GM12875 (cell line): ENCODE results near the gene CAPRIN1.

Experiments used
- H3K4me3 ChIP-seq: one replicate; pipeline ENCODE4 v1.5.1; 2011; ENCODE audit warnings: low read depth, low read length, control low read depth
- TF ChIP-seq, protein P1 (sequence below): IDR thresholded peaks from 2 replicates; pipeline ENCODE4 v1.5.1; 2011; ENCODE audit warnings: low read depth, mild to moderate bottlenecking, control low read depth, inconsistent platforms, low read length, moderate library complexity, borderline replicate concordance; ENCODE audit not compliant: insufficient read depth

The CAPRIN1 gene

DNA sequence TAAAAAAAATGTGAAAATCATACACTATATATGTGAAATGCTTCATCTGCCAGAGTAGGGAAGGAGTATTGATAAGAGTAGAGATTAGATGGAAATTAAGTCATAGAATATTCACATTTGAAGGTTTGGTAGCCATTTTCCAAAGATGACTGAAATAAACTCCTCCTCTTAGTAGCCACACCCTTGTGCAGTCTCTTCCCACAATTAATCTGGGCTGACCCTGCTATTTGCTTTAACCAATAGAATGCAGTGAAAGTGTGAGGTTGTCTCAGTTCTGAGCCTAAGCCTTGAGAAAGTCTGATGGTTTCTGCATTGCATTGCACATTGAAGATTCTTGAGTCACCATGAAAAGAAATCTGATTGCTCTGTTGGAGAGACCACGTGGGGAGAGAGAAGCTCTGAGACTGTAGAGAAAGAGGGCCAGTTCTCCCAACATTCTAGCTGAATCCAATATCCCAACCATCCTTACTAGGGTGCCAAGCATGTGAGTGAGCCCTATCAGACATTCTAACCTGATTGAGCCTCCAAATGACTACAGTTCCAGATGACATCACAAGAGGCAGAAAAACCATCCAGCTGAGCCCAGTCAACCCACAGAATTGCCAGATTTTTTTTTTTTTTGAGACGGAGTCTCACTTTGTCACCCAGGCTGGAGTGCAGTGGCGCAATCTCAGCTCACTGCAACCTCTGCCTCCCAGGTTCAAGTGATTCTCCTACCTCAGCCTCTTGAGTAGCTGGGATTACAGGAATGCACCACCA, 29.4 kb upstream of the CAPRIN1 start:
- TF ChIP-seq, protein P1, sequence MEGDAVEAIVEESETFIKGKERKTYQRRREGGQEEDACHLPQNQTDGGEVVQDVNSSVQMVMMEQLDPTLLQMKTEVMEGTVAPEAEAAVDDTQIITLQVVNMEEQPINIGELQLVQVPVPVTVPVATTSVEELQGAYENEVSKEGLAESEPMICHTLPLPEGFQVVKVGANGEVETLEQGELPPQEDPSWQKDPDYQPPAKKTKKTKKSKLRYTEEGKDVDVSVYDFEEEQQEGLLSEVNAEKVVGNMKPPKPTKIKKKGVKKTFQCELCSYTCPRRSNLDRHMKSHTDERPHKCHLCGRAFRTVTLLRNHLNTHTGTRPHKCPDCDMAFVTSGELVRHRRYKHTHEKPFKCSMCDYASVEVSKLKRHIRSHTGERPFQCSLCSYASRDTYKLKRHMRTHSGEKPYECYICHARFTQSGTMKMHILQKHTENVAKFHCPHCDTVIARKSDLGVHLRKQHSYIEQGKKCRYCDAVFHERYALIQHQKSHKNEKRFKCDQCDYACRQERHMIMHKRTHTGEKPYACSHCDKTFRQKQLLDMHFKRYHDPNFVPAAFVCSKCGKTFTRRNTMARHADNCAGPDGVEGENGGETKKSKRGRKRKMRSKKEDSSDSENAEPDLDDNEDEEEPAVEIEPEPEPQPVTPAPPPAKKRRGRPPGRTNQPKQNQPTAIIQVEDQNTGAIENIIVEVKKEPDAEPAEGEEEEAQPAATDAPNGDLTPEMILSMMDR: no peak
- H3K4me3 ChIP-seq: no peak overlapping the region

DNA sequence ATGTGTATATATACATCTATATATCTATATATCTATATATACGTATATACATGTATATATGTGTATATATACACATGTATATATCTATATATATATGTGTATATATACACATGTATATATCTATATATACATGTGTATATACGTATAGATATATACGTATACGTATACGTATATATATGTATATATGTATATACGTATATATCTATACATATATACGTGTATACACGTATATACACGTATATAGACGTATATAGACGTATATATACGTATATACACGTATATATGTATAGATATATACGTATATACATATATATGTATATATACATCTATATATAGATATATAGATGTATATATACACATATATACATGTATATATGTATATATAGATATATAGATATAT, 25.1 kb upstream of the CAPRIN1 start:
- TF ChIP-seq, protein P1: no peak
- no peak overlapping the region for H3K4me3 ChIP-seq

DNA sequence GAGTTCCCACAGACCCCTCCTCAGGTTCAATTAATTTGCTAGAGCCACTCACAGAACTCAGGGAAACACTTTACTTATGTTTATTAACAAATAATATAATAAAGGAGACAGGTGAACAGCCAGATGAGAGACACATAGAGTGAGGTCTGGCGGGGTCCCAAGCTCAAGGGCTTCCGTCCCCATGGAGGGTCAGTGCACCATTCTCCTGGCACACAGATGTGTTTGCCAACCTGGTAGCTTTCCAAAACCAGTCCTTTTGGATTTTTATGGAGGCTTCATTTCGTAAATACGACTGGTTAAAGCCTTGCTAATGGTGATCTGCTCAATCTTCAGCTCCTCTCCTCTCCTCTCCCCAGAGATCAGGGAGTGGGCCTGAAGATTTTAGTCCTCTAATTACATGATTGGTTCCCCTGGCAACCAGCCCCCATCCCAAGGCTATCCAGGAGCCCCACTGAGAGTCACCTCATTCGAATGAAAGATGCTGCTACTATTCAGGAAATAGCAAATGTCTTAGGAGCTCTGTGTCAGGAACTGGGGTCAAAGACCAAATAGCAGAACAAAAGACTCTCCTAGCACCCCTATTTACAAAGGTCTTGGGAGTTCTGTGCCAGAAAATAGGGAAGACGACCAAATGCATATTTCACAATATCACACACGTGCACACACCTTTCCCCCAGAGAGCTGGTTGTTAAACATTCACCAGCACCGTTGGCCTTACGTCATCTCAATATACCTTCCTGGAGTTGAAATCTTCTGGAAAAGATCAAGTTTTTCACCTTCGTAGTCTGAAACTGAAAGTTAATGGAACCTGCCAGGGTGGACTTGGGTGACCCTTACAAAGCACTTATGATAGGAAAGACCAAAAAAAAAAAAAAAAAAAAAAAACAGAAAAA, 23.8 kb upstream of the CAPRIN1 start:
- no peak overlapping the region for H3K4me3 ChIP-seq
- TF ChIP-seq, protein P1: no peak

DNA sequence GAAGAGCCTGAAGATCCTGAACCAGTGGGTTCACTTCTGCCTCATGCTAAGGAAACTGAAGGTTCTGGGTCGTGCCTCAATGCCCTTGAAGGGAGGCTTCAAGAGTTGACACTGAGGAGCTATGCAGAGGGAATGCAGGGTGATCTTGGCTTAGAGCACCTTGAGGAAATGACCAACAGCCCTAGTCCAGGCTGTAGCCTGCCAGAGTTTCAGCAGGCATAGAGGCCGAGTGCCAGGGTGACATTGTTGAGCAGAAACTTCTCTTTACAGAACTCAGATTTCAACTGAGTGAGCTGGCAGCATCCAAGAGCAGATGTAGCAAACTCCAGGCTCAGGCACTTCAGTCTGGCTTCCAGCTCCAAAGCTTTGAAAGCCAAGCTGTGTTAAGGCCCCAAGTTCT, 23.1 kb upstream of the CAPRIN1 start:
- TF ChIP-seq, protein P1: no peak
- H3K4me3 ChIP-seq: no peak overlapping the region

DNA sequence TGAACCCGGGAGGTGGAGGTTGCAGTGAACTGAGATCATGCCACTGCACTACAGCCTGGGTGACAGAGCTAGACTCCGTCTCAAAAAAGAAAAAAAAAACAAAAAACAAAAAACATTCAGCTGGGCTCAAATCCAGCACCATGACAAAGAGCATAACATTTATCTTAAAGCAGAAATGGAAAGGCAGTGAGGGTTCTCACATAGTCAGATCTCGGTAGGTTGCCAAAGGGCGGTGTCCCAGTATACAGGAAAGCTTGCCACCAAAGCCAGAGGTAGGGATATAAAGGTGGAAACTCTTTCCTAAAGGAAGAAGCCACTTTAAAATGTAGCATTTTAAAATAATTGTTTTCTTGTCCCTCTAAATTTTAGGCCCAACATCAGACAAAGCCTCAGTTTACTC, 22.4 kb upstream of the CAPRIN1 start:
- H3K4me3 ChIP-seq: no peak overlapping the region
- TF ChIP-seq, protein P1: no peak

DNA sequence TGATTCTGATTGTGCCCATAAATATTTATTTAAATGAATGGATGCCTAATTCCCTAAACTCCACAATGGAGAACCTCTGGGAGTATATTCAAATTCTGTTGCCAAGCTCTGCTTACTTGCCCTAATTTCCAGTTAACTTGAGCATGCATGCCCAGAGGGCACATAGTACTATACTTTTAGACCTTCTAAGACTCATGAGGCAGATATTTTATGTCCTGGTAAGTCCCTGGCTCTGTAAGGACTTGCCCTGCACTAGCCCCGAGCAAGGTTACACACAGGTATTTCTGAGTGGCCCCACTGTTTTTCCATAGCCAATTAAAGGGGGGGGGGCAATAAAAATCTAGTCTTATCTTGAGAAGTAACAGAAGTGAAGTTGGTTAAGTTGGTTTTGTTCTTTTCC, 21.1 kb upstream of the CAPRIN1 start:
- no peak overlapping the region for H3K4me3 ChIP-seq
- TF ChIP-seq, protein P1: no peak
